ENCODE results near the gene FOXN1. TPM values are rescaled to one million over a fixed set of nuclear protein-coding genes. Genes with fewer than 3 reads are reported as not detected.
"Not testable (repeated sequence)": the region's sequence is repeated elsewhere in the genome, so short reads cannot be mapped to it uniquely, and the experiment has no call there.

Gene FOXN1
- total and polyA plus RNA-seq, 2 of the 4 experiments (the other 2 are of a cell fraction) = not detected

GRCh38 chr17:28467456-28468025 is 38.6 kb upstream of the FOXN1 start:
- Histone ChIP-seq H3K27me3 (ENCODE audit: control insufficient read depth, insufficient read depth, low read length) (peaks cover 50% of the 10 kb centered on the region), H2BK5ac (ENCODE audit: low read depth, low read length, poor library complexity, severe bottlenecking) (no peak overlapping the region), H2AFZ (replicated peaks; ENCODE audit: low read length, poor library complexity) (no peak overlapping the region), H3K4ac (ENCODE audit: low read depth, low read length) (no peak overlapping the region), H2AK5ac (ENCODE audit: low read depth, low read length) (no peak overlapping the region), H3K79me1 (ENCODE audit: low read depth in 1 of 2, low read length in 2 of 2) (no peaks in the 10 kb centered on the region), H2BK120ac (ENCODE audit: low read depth, low read length) (no peak overlapping the region), H3K36me3 (ENCODE audit: control insufficient read depth, insufficient read depth, low read length) (no peaks in the 10 kb centered on the region), H2BK20ac (ENCODE audit: low read depth, low read length) (no peak overlapping the region), H4K5ac (ENCODE audit: low read depth, low read length) (no peak overlapping the region), H3K9me1 (ENCODE audit: insufficient read depth, low read length) (no peaks in the 10 kb centered on the region), H3K4me2 (ENCODE audit: low read depth, low read length) (no peak overlapping the region), H3K56ac (ENCODE audit: extremely low read depth, insufficient read depth, low read length) (no peak overlapping the region), H2AK9ac (replicated peaks; ENCODE audit: low read depth, low read length, poor library complexity) (no peak overlapping the region), H4K91ac (ENCODE audit: insufficient read depth, low read depth, low read length) (no peak overlapping the region), H3K4me3 (ENCODE audit: insufficient read depth, low read depth, low read length) (no peak overlapping the region), H3K23ac (ENCODE audit: low read depth, low read length) (no peak overlapping the region), H4K20me1 (ENCODE audit: insufficient read depth, low read length) (no peaks in the 10 kb centered on the region), H3K14ac (replicated peaks; ENCODE audit: low read depth, low read length) (no peak overlapping the region), H4K8ac (ENCODE audit: low read depth in 2 of 2, low read length in 2 of 2) (no peak overlapping the region), H3K4me1 (ENCODE audit: control insufficient read depth, insufficient read depth, low read length) (peaks cover 3% of the 10 kb centered on the region; the same call in 1 of the 2 replicates), H3K27ac (ENCODE audit: insufficient read depth, low read length) (no peak overlapping the region), H2BK15ac (ENCODE audit: low read depth, low read length) (no peak overlapping the region), H3K18ac (ENCODE audit: low read depth, low read length) (no peak overlapping the region), H3K9me3 (ENCODE audit: control insufficient read depth, insufficient read depth, low read length) (no peaks in the 10 kb centered on the region), H3K9ac (ENCODE audit: low read depth, low read length) (no peak overlapping the region)
- TF ChIP-seq CHD1 (IDR thresholded peaks at IDR 0.05; ENCODE audit: low read depth, low read length) (no peak), CEBPB (IDR thresholded peaks at IDR 0.05; ENCODE audit: low read depth, low read length) (peak; percentile 79)
- no TSS peak for BruUV-seq (replicated peaks)
- dilution Hi-C loops (cut with HindIII; ENCODE audit: low sequenced_read_pairs, unreplicated experiment) (no loop called here), intact Hi-C loops (cut with micrococcal nuclease) (no loop called here), in situ Hi-C loops (cut with MboI; ENCODE audit: low sequenced_read_pairs) (no loop called here)
- ChIA-PET CTCF (no interaction called here), POLR2A (ENCODE audit: unreplicated experiment) (no interaction called here)
- DNase-seq (peak; percentile 33), ATAC-seq (ENCODE audit: low read depth) (peak; percentile 63)
- 90% methylated on average over 8 of the region's 17 CpGs; no CpG with 5 or more reads in 1 of the 2 experiments for WGBS, 2 experiments (ENCODE audit: extremely low coverage in 2 of 2, insufficient read length in 1 of 2)

- H3K14ac ChIP-seq (replicated peaks; ENCODE audit: low read depth, low read length); H3K4me1 ChIP-seq (ENCODE audit: control insufficient read depth, insufficient read depth, low read length); H3K36me3 ChIP-seq (ENCODE audit: control insufficient read depth, insufficient read depth, low read length); H3K9me1 ChIP-seq (ENCODE audit: insufficient read depth, low read length); POLR2A ChIA-PET (ENCODE audit: unreplicated experiment); H3K27ac ChIP-seq (ENCODE audit: insufficient read depth, low read length); H3K56ac ChIP-seq (ENCODE audit: extremely low read depth, insufficient read depth, low read length); H2AK9ac ChIP-seq (replicated peaks; ENCODE audit: low read depth, low read length, poor library complexity); H2AFZ ChIP-seq (replicated peaks; ENCODE audit: low read length, poor library complexity); H3K4me3 ChIP-seq (ENCODE audit: insufficient read depth, low read depth, low read length); H2AK5ac ChIP-seq (ENCODE audit: low read depth, low read length); DNase-seq; H4K8ac ChIP-seq (ENCODE audit: low read depth in 2 of 2, low read length in 2 of 2); H2BK120ac ChIP-seq (ENCODE audit: low read depth, low read length); ATAC-seq (ENCODE audit: low read depth); H2BK15ac ChIP-seq (ENCODE audit: low read depth, low read length); H3K9me3 ChIP-seq (ENCODE audit: control insufficient read depth, insufficient read depth, low read length); H2BK5ac ChIP-seq (ENCODE audit: low read depth, low read length, poor library complexity, severe bottlenecking); H4K91ac ChIP-seq (ENCODE audit: insufficient read depth, low read depth, low read length); H4K20me1 ChIP-seq (ENCODE audit: insufficient read depth, low read length); H2BK20ac ChIP-seq (ENCODE audit: low read depth, low read length); H3K18ac ChIP-seq (ENCODE audit: low read depth, low read length); H3K79me1 ChIP-seq (ENCODE audit: low read depth in 1 of 2, low read length in 2 of 2); H3K4ac ChIP-seq (ENCODE audit: low read depth, low read length); H4K5ac ChIP-seq (ENCODE audit: low read depth, low read length); intact Hi-C loops (cut with micrococcal nuclease); H3K4me2 ChIP-seq (ENCODE audit: low read depth, low read length); dilution Hi-C loops (cut with HindIII; ENCODE audit: low sequenced_read_pairs, unreplicated experiment); H3K9ac ChIP-seq (ENCODE audit: low read depth, low read length); in situ Hi-C loops (cut with MboI; ENCODE audit: low sequenced_read_pairs); H3K23ac ChIP-seq (ENCODE audit: low read depth, low read length): not testable (repeated sequence)
- 73% methylated on average over 6 of the region's 20 CpGs; no CpG with 5 or more reads in 1 of the 2 experiments for WGBS, 2 experiments (ENCODE audit: extremely low coverage in 2 of 2, insufficient read length in 1 of 2)
- peaks cover 55% of the 10 kb centered on the region for H3K27me3 ChIP-seq (ENCODE audit: control insufficient read depth, insufficient read depth, low read length)
- TSS peak; percentile 85 for BruUV-seq (replicated peaks)
- CTCF ChIA-PET = interaction anchor here (0.6 kb wide), 1 partner anchor 15 kb away, joined by 5 read pairs; no protein-coding TSS in a partner anchor
Observed at GRCh38 chr17:28468033-28468735, 38.0 kb upstream of the FOXN1 start.
